Measurements from ENCODE around the gene RAB44.

DNA sequence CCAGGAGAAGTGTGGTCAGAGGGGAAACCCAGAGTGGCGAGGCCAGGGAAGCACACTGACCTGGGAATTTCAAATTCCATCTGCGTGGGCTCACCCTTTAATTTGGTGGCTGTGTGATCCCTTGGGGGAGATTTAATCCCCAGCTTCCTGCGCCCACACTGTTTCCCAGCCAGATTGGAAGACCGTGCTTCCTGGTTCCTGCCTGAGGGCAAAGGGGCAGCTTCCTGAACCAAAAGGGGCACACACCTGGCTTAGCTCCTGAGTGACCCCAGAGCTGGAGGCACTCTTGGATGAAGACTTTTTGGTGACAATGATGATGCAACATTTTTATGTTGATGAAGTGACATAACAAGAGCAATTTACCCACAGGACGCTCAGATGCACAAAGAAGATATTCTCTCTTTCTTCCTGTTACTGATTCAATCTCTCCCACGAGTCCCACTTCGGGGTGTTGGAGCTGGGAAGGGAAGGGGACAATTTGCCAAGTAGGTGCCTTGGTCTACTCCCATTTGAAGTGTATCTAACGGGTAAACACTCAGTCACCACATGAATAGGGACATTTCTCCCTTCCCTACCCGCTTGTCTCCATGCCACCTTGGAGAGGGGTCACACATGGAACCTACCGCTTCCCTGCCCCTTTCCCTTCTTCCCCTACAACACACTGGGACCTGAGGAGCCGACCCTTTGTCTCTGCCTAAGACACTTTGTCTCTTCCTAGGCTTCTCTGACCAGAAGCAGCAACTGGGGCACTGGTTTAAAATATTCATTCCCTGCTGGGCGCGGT is 47.7 kb upstream of the RAB44 start:
- TF ChIP-seq YY1 (IDR thresholded peaks at IDR 0.05; ENCODE audit: insufficient read depth, insufficient read length) (no peak), SUZ12 (IDR thresholded peaks at IDR 0.05; ENCODE audit: extremely low read depth, insufficient read depth, insufficient read length) (no peak), ZNF274 (IDR thresholded peaks at IDR 0.05; ENCODE audit: low read depth, low read length) (no peak)
